ENCODE measurements around the gene CYSRT1. TPM values are rescaled to one million over a fixed set of nuclear protein-coding genes. Genes with fewer than 3 reads are reported as not detected.

The CYSRT1 gene
- total and polyA plus RNA-seq, 2 donors (not counting 3 experiments of a cell fraction or from before 2014, with no cell fraction given): 0.44 to 1.1 TPM

GRCh38 chr9:137175345-137175961, 49.5 kb upstream of the CYSRT1 start:
- Histone ChIP-seq H3K9ac (replicated peaks; ENCODE audit: extremely low read depth, insufficient read depth, low read length) (no peak overlapping the region), H3K9me1 (replicated peaks; ENCODE audit: control insufficient read depth, extremely low read depth, insufficient read depth, low read length) (no peaks in the 10 kb centered on the region), H3K9me3 (replicated peaks; ENCODE audit: control insufficient read depth, insufficient read depth, low read length) (no peaks in the 10 kb centered on the region), H3K27ac (ENCODE audit: insufficient read depth, low read depth, low read length) (no peak overlapping the region), H3K4me2 (ENCODE audit: insufficient read depth, low read length) (no peak overlapping the region), H4K20me1 (replicated peaks; ENCODE audit: control insufficient read depth, extremely low read depth, insufficient read depth, low read length) (no peaks in the 10 kb centered on the region), H3K4me3 (replicated peaks in 1 of 3; ENCODE audit: insufficient read depth in 1 of 3, low read depth in 1 of 3, low read length in 3 of 3) (no peak overlapping the region), H3K4me1 (ENCODE audit: control insufficient read depth, extremely low read depth, insufficient read depth, low read length) (peaks cover 6% of the 10 kb centered on the region), H3K36me3 (ENCODE audit: control insufficient read depth in 2 of 2, extremely low read depth in 1 of 2, insufficient read depth in 2 of 2, low read length in 2 of 2) (peaks cover 0 to 13% of the 10 kb centered on the region in 2 experiments), H3K27me3 (ENCODE audit: control insufficient read depth in 2 of 2, insufficient read depth in 2 of 2, low read length in 2 of 2) (peaks cover 0 to 1% of the 10 kb centered on the region in 2 experiments), H3K79me2 (ENCODE audit: control insufficient read depth, insufficient read depth, low read length) (no peaks in the 10 kb centered on the region), H2AFZ (ENCODE audit: low read depth, low read length) (no peak overlapping the region)
- no peak for DNase-seq (ENCODE audit: low read depth, low spot score)
- TF ChIP-seq CTCF (IDR thresholded peaks at IDR 0.05; ENCODE audit: extremely low read depth in 1 of 2, insufficient read depth in 1 of 2, low read depth in 1 of 2, low read length in 2 of 2) (peak in 1 of 2 donors; percentile 15), POLR2A (IDR thresholded peaks at IDR 0.05; ENCODE audit: low read depth, low read length) (no peak)
- CTCF ChIA-PET: interaction anchor here (0.8 to 3.6 kb wide), 7 partner anchors 13 to 61 kb away, joined by 3 to 26 read pairs (median 3); partner anchors contain the start of gene RNF224
- BruUV-seq (replicated peaks): no TSS peak
- POLR2A ChIA-PET: no interaction called here
- intact Hi-C loops (cut with micrococcal nuclease) (loop anchor here (5.0 kb wide), 1 partner anchor 58 kb away; no protein-coding TSS in a partner anchor), dilution Hi-C loops (cut with MboI; ENCODE audit: extremely low pct_ligation_motif_present, low sequenced_read_pairs) (no loop called here)
- no peak for FAIRE-seq

- dilution Hi-C loops (cut with MboI; ENCODE audit: extremely low pct_ligation_motif_present, low sequenced_read_pairs): no loop called here
- ChIA-PET CTCF (interaction anchor here (0.6 to 3.6 kb wide), 21 partner anchors 9 to 130 kb away, joined by 3 to 26 read pairs (median 5); partner anchors contain the start of genes ANAPC2, CYSRT1, RNF224 and SSNA1), POLR2A (no interaction called here)
- Histone ChIP-seq H3K4me2 (ENCODE audit: insufficient read depth, low read length) (no peak overlapping the region), H3K4me1 (ENCODE audit: control insufficient read depth, extremely low read depth, insufficient read depth, low read length) (peaks cover 6% of the 10 kb centered on the region), H3K9ac (replicated peaks; ENCODE audit: extremely low read depth, insufficient read depth, low read length) (no peak overlapping the region), H4K20me1 (replicated peaks; ENCODE audit: control insufficient read depth, extremely low read depth, insufficient read depth, low read length) (no peaks in the 10 kb centered on the region), H3K9me1 (replicated peaks; ENCODE audit: control insufficient read depth, extremely low read depth, insufficient read depth, low read length) (no peaks in the 10 kb centered on the region), H3K36me3 (ENCODE audit: control insufficient read depth in 2 of 2, extremely low read depth in 1 of 2, insufficient read depth in 2 of 2, low read length in 2 of 2) (peaks cover 0 to 24% of the 10 kb centered on the region in 2 experiments), H3K4me3 (replicated peaks in 1 of 3; ENCODE audit: insufficient read depth in 1 of 3, low read depth in 1 of 3, low read length in 3 of 3) (no peak overlapping the region), H3K27me3 (ENCODE audit: control insufficient read depth in 2 of 2, insufficient read depth in 2 of 2, low read length in 2 of 2) (no peaks in the 10 kb centered on the region), H3K27ac (ENCODE audit: insufficient read depth, low read depth, low read length) (no peak overlapping the region), H3K79me2 (ENCODE audit: control insufficient read depth, insufficient read depth, low read length) (no peaks in the 10 kb centered on the region), H3K9me3 (replicated peaks; ENCODE audit: control insufficient read depth, insufficient read depth, low read length) (no peaks in the 10 kb centered on the region), H2AFZ (ENCODE audit: low read depth, low read length) (no peak overlapping the region)
- BruUV-seq (replicated peaks): no TSS peak
- FAIRE-seq: peak; percentile 74
- intact Hi-C loops (cut with micrococcal nuclease): loop anchor here (2.0 to 5.0 kb wide), 2 partner anchors 50 to 59 kb away; partner anchors contain the start of gene RNF224
- TF ChIP-seq CTCF (IDR thresholded peaks at IDR 0.05; ENCODE audit: extremely low read depth in 1 of 2, insufficient read depth in 1 of 2, low read depth in 1 of 2, low read length in 2 of 2) (peak; percentile 48 to 66), EZH2 (IDR thresholded peaks at IDR 0.05; ENCODE audit: borderline replicate concordance, low read depth, low read length, severe bottlenecking) (no peak)
- DNase-seq (ENCODE audit: low read depth, low spot score): peak; percentile 20
Measured at GRCh38 chr9:137176302-137177182, 48.4 kb upstream of the CYSRT1 start.
